SK-N-SH treated with all-trans-retinoic acid at 6 μM for 48 hours (cell line): ENCODE measurements around the gene BRPF3.
"Not testable (repeated sequence)": the region's sequence is repeated elsewhere in the genome, so short reads cannot be mapped to it uniquely, and the experiment has no call there.

Source experiments
- ATAC-seq: fragments of 200-7000 bp; cut with Tn5 transposase; 3 replicates; pipeline ENCODE4 v1.9.1; 2020; ENCODE audit warnings: mild to moderate bottlenecking, moderate library complexity
- ARNTL ChIP-seq: fragments of 450-650 bp; formaldehyde crosslinking; IDR thresholded peaks from 2 replicates; pipeline ENCODE4 v1.5.0; 2020; ENCODE audit warnings: low read depth, mild to moderate bottlenecking, moderate library complexity, borderline replicate concordance
- BACH2 ChIP-seq: fragments of 250-450 bp; sonication (Bioruptor Pico); IDR thresholded peaks from 2 replicates; pipeline ENCODE4 v1.9.0; 2021; ENCODE audit warnings: mild to moderate bottlenecking, borderline replicate concordance
- CSDC2 ChIP-seq: fragments of 250-450 bp; sonication (Bioruptor Pico); IDR thresholded peaks from 2 replicates; pipeline ENCODE4 v1.5.0; 2020; ENCODE audit warnings: mild to moderate bottlenecking, moderate library complexity
- ESRRG ChIP-seq: fragments of 250-450 bp; sonication (Bioruptor Pico); IDR thresholded peaks from 2 replicates; pipeline ENCODE4 v1.6.1; 2021; ENCODE audit warnings: mild to moderate bottlenecking
- GLIS3 ChIP-seq: fragments of 250-450 bp; sonication (Bioruptor Pico); IDR thresholded peaks from 2 replicates; pipeline ENCODE4 v1.5.0; 2020; ENCODE audit warnings: mild to moderate bottlenecking, moderate library complexity
- ISL1 ChIP-seq: fragments of 250-450 bp; sonication (Bioruptor Pico); IDR thresholded peaks from 2 replicates; pipeline ENCODE4 v2.1.2; 2022; ENCODE audit warnings: mild to moderate bottlenecking, moderate library complexity
- OSR1 ChIP-seq: fragments of 250-450 bp; sonication (Bioruptor Pico); IDR thresholded peaks from 2 replicates; pipeline ENCODE4 v1.8.0; 2022; ENCODE audit warnings: moderate library complexity, mild to moderate bottlenecking, inconsistent platforms
- PATZ1 ChIP-seq: fragments of 250-450 bp; sonication (Bioruptor Pico); IDR thresholded peaks from 2 replicates; pipeline ENCODE4 v1.8.0; 2020; ENCODE audit warnings: mild to moderate bottlenecking, moderate library complexity, borderline replicate concordance
- POU6F1 ChIP-seq: fragments of 250-450 bp; sonication (Bioruptor Pico); IDR thresholded peaks from 2 replicates; pipeline ENCODE4 v1.8.0; 2021; ENCODE audit warnings: low read depth, mild to moderate bottlenecking, moderate library complexity, borderline replicate concordance
- PPARA ChIP-seq: fragments of 250-450 bp; sonication (Bioruptor Pico); IDR thresholded peaks from 2 replicates; pipeline ENCODE4 v1.5.0; 2020; ENCODE audit warnings: mild to moderate bottlenecking, borderline replicate concordance
- RARB ChIP-seq: fragments of 250-450 bp; sonication (Bioruptor Pico); IDR thresholded peaks from 2 replicates; pipeline ENCODE4 v1.8.0; 2021; ENCODE audit warnings: mild to moderate bottlenecking, moderate library complexity
- TCF4 ChIP-seq: fragments of 250-450 bp; sonication (Bioruptor Pico); IDR thresholded peaks from 2 replicates; pipeline ENCODE4 v1.8.0; 2021; ENCODE audit warnings: mild to moderate bottlenecking, moderate library complexity, borderline replicate concordance
- TOX ChIP-seq: fragments of 250-450 bp; sonication (Bioruptor Pico); IDR thresholded peaks from 2 replicates; pipeline ENCODE4 v1.8.0; 2021; ENCODE audit warnings: mild to moderate bottlenecking, moderate library complexity, borderline replicate concordance
- TSHZ2 ChIP-seq: fragments of 250-450 bp; sonication (Bioruptor Pico); IDR thresholded peaks from 2 replicates; pipeline ENCODE4 v1.5.0; 2020; ENCODE audit warnings: mild to moderate bottlenecking, moderate library complexity
- ZC3H10 ChIP-seq: fragments of 250-450 bp; sonication (Bioruptor Pico); IDR thresholded peaks from 2 replicates; pipeline ENCODE4 v1.5.1; 2021; ENCODE audit warnings: mild to moderate bottlenecking, moderate library complexity
- ZFP30 ChIP-seq: fragments of 450-650 bp; formaldehyde crosslinking; IDR thresholded peaks from 2 replicates; pipeline ENCODE4 v1.5.0; 2022; ENCODE audit warnings: mild to moderate bottlenecking, moderate library complexity
- ZNF565 ChIP-seq: fragments of 450-650 bp; formaldehyde crosslinking; conservative IDR thresholded peaks from 2 replicates; pipeline ENCODE4 v1.5.0; 2020; ENCODE audit warnings: low read depth, mild to moderate bottlenecking, moderate library complexity
- ZNF70 ChIP-seq: fragments of 450-650 bp; formaldehyde crosslinking; IDR thresholded peaks from 2 replicates; pipeline ENCODE4 v1.5.0; 2020; ENCODE audit warnings: mild to moderate bottlenecking, moderate library complexity
- ZNF8 ChIP-seq: fragments of 450-650 bp; formaldehyde crosslinking; IDR thresholded peaks from 2 replicates; pipeline ENCODE4 v1.5.0; 2020; ENCODE audit warnings: mild to moderate bottlenecking, moderate library complexity
- TF ChIP-seq, protein P1 (sequence below): fragments of 250-450 bp; sonication (Bioruptor Pico); IDR thresholded peaks from 2 replicates; pipeline ENCODE4 v1.5.1; 2020; ENCODE audit warnings: low read depth, mild to moderate bottlenecking, moderate library complexity
- TF ChIP-seq, protein P2 (sequence below): fragments of 250-450 bp; sonication (Bioruptor Pico); IDR thresholded peaks from 2 replicates; pipeline ENCODE4 v1.5.1; 2021; ENCODE audit warnings: mild to moderate bottlenecking, moderate library complexity

BRPF3 gene

DNA sequence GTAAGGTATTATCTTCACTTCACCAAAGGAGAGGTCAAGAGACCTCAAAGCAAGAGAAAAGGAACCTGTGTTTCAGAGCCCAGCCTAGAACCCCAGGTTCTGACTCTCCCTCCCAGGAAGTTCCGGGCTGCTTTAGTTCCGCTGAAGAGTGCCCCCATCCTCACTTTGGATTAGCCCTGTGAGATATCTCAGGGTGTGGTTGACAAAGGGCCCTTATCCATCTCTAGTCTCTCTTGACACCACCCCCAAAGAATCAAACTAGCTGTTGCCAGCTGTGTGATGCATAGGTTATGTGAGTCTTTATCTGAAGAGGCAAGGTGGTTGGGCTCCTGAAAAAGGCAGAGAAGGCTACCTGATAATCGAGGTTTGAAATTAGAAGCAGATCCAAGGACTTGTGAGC lies 20.6 kb downstream of the BRPF3 start:
- ATAC-seq, result no peak
- no peak for TF ChIP-seq GLIS3
- TF ChIP-seq, protein P1, sequence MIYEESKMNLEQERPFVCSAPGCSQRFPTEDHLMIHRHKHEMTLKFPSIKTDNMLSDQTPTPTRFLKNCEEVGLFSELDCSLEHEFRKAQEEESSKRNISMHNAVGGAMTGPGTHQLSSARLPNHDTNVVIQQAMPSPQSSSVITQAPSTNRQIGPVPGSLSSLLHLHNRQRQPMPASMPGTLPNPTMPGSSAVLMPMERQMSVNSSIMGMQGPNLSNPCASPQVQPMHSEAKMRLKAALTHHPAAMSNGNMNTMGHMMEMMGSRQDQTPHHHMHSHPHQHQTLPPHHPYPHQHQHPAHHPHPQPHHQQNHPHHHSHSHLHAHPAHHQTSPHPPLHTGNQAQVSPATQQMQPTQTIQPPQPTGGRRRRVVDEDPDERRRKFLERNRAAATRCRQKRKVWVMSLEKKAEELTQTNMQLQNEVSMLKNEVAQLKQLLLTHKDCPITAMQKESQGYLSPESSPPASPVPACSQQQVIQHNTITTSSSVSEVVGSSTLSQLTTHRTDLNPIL (CRISPR knock-in tag), result no peak
- TF ChIP-seq OSR1 (CRISPR knock-in tag), result no peak
- no peak for TF ChIP-seq ZC3H10 (CRISPR knock-in tag)

DNA sequence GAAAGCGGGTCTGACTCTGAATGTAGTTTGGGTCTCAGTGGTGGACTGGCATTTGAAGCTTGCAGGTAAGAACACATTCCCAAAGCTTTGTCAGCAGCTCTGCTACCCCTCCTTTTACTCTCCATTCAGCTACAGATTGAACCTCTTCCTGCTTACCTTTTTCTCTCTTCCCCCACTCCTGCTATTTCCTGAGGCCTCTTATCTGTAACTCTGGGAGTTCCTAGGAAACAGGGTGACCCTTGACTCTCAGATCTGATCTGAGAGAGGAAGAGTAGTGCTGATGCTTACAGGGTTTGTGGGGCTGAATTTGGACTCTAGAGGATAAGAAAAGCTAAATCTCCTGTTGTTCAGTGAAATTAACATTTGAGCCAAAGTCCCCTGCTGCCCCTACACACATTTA lies 21.4 kb downstream of the BRPF3 start:
- TF ChIP-seq RARB (CRISPR knock-in tag), result no peak
- no peak for TF ChIP-seq POU6F1 (CRISPR knock-in tag)
- TF ChIP-seq BACH2 (CRISPR knock-in tag), result no peak
- TF ChIP-seq ZC3H10 (CRISPR knock-in tag), result no peak
- TF ChIP-seq ZNF8 (CRISPR knock-in tag), result no peak
- no peak for TF ChIP-seq PATZ1 (CRISPR knock-in tag)
- no peak for TF ChIP-seq GLIS3
- no peak for TF ChIP-seq ZFP30 (CRISPR knock-in tag)
- no peak for TF ChIP-seq TOX (CRISPR knock-in tag)
- no peak for TF ChIP-seq ESRRG
- TF ChIP-seq ZNF565, result no peak
- TF ChIP-seq TSHZ2 (CRISPR knock-in tag), result no peak
- no peak for TF ChIP-seq PPARA (CRISPR knock-in tag)
- TF ChIP-seq, protein P2, sequence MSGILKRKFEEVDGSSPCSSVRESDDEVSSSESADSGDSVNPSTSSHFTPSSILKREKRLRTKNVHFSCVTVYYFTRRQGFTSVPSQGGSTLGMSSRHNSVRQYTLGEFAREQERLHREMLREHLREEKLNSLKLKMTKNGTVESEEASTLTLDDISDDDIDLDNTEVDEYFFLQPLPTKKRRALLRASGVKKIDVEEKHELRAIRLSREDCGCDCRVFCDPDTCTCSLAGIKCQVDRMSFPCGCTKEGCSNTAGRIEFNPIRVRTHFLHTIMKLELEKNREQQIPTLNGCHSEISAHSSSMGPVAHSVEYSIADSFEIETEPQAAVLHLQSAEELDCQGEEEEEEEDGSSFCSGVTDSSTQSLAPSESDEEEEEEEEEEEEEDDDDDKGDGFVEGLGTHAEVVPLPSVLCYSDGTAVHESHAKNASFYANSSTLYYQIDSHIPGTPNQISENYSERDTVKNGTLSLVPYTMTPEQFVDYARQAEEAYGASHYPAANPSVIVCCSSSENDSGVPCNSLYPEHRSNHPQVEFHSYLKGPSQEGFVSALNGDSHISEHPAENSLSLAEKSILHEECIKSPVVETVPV (CRISPR knock-in tag), result no peak
- TF ChIP-seq ZNF70 (CRISPR knock-in tag), result no peak
- no peak for TF ChIP-seq TCF4 (CRISPR knock-in tag)
- TF ChIP-seq ARNTL, result no peak
- TF ChIP-seq ISL1 (CRISPR knock-in tag), result no peak
- no peak for TF ChIP-seq CSDC2
- no peak for ATAC-seq

- not testable (repeated sequence) for ATAC-seq
Observed at GRCh38 chr6:36218516-36218915, 22.0 kb downstream of the BRPF3 start.

GRCh38 chr6:36219081-36219480 lies 22.5 kb downstream of the BRPF3 start:
- no peak for ATAC-seq
- TF ChIP-seq, protein P1 (CRISPR knock-in tag), result no peak
